ENCODE data around the gene ADRB2.

The ADRB2 gene

GRCh38 chr5:148847456-148847855 is 21.0 kb downstream of the ADRB2 start:
- Histone ChIP-seq H3K4me3 (ENCODE audit: low read length) (no peak overlapping the region), H3K4me1 (ENCODE audit: control insufficient read depth, low read length) (peaks cover 11% of the 10 kb centered on the region), H3K36me3 (ENCODE audit: control insufficient read depth, low read length) (no peaks in the 10 kb centered on the region), H3F3A (ENCODE audit: control insufficient read depth, insufficient read depth) (no peaks in the 10 kb centered on the region), H3K27me3 (ENCODE audit: control insufficient read depth, low read length) (no peaks in the 10 kb centered on the region), H3K4me2 (ENCODE audit: low read length) (no peak overlapping the region), H3K79me2 (ENCODE audit: control insufficient read depth, low read length) (no peaks in the 10 kb centered on the region), H3K9me3 (ENCODE audit: control insufficient read depth, insufficient read depth, low read length) (no peaks in the 10 kb centered on the region), H3K27ac (ENCODE audit: low read depth, low read length) (no peak overlapping the region), H4K20me1 (ENCODE audit: control insufficient read depth, insufficient read depth, low read depth, low read length) (no peaks in the 10 kb centered on the region), H3K9me2 (replicated peaks; ENCODE audit: control insufficient read depth, low read length) (no peaks in the 10 kb centered on the region)
- no peak for TF ChIP-seq EZH2phosphoT487 (IDR thresholded peaks at IDR 0.05; ENCODE audit: borderline replicate concordance, low read length)
- TF ChIP-seq, protein P1, sequence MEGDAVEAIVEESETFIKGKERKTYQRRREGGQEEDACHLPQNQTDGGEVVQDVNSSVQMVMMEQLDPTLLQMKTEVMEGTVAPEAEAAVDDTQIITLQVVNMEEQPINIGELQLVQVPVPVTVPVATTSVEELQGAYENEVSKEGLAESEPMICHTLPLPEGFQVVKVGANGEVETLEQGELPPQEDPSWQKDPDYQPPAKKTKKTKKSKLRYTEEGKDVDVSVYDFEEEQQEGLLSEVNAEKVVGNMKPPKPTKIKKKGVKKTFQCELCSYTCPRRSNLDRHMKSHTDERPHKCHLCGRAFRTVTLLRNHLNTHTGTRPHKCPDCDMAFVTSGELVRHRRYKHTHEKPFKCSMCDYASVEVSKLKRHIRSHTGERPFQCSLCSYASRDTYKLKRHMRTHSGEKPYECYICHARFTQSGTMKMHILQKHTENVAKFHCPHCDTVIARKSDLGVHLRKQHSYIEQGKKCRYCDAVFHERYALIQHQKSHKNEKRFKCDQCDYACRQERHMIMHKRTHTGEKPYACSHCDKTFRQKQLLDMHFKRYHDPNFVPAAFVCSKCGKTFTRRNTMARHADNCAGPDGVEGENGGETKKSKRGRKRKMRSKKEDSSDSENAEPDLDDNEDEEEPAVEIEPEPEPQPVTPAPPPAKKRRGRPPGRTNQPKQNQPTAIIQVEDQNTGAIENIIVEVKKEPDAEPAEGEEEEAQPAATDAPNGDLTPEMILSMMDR (IDR thresholded peaks at IDR 0.05; ENCODE audit: low read depth, low read length, poor library complexity, severe bottlenecking) = no peak

DNA sequence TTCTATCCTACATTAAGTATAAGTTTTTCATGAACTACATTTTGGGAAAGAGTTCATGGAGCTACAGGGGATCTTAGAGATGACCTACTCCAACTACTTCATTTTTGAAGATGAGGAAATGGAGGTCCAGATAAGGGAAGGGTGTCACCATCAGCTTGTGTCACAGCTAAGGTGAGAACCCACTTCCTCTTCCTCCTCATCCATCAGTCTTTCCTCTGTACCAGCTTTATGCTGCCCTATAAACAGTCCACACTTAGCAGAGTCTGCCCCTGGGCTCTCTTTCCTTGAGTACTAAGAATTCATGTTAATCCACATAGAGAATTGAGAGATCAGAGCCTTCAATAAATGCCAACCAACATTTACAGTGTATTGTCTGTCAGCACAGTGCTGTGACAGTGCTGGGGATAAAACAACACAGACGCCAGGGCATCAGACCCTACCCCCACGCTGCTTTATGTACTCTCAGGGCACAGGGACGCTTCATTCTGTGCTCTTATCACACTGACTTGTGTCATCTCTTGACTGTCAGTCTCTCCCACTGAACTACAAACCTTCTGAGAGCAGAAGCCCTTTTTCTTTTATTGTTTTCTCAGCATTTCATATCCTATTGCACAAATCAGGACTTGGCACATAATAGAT is 22.1 kb downstream of the ADRB2 start:
- Histone ChIP-seq H3K9me3 (ENCODE audit: control insufficient read depth, insufficient read depth, low read length) (no peaks in the 10 kb centered on the region), H3K27me3 (ENCODE audit: control insufficient read depth, low read length) (no peaks in the 10 kb centered on the region), H3K4me3 (ENCODE audit: low read length) (no peak overlapping the region), H3K36me3 (ENCODE audit: control insufficient read depth, low read length) (no peaks in the 10 kb centered on the region), H4K20me1 (ENCODE audit: control insufficient read depth, insufficient read depth, low read depth, low read length) (no peaks in the 10 kb centered on the region), H3K27ac (ENCODE audit: low read depth, low read length) (no peak overlapping the region), H3K9me2 (replicated peaks; ENCODE audit: control insufficient read depth, low read length) (no peaks in the 10 kb centered on the region), H3F3A (ENCODE audit: control insufficient read depth, insufficient read depth) (no peaks in the 10 kb centered on the region), H3K4me2 (ENCODE audit: low read length) (no peak overlapping the region), H3K4me1 (ENCODE audit: control insufficient read depth, low read length) (peaks cover 11% of the 10 kb centered on the region), H3K79me2 (ENCODE audit: control insufficient read depth, low read length) (no peaks in the 10 kb centered on the region)
- no peak for TF ChIP-seq EZH2phosphoT487 (IDR thresholded peaks at IDR 0.05; ENCODE audit: borderline replicate concordance, low read length)
- TF ChIP-seq, protein P1 (IDR thresholded peaks at IDR 0.05; ENCODE audit: low read depth, low read length, poor library complexity, severe bottlenecking) = no peak

GRCh38 chr5:148849461-148849860 is 23.1 kb downstream of the ADRB2 start:
- Histone ChIP-seq H3K4me3 (ENCODE audit: low read length) (no peak overlapping the region), H3K9me3 (ENCODE audit: control insufficient read depth, insufficient read depth, low read length) (no peaks in the 10 kb centered on the region), H3K27me3 (ENCODE audit: control insufficient read depth, low read length) (no peaks in the 10 kb centered on the region), H3K27ac (ENCODE audit: low read depth, low read length) (no peak overlapping the region), H3K79me2 (ENCODE audit: control insufficient read depth, low read length) (no peaks in the 10 kb centered on the region), H3F3A (ENCODE audit: control insufficient read depth, insufficient read depth) (no peaks in the 10 kb centered on the region), H3K4me2 (ENCODE audit: low read length) (no peak overlapping the region), H3K36me3 (ENCODE audit: control insufficient read depth, low read length) (no peaks in the 10 kb centered on the region), H3K4me1 (ENCODE audit: control insufficient read depth, low read length) (peaks cover 11% of the 10 kb centered on the region), H3K9me2 (replicated peaks; ENCODE audit: control insufficient read depth, low read length) (no peaks in the 10 kb centered on the region), H4K20me1 (ENCODE audit: control insufficient read depth, insufficient read depth, low read depth, low read length) (no peaks in the 10 kb centered on the region)
- TF ChIP-seq, protein P1 (IDR thresholded peaks at IDR 0.05; ENCODE audit: low read depth, low read length, poor library complexity, severe bottlenecking) = no peak
- no peak for TF ChIP-seq EZH2phosphoT487 (IDR thresholded peaks at IDR 0.05; ENCODE audit: borderline replicate concordance, low read length)
